Measurements from ENCODE around the gene WDR46. TPM values are rescaled to one million over a fixed set of nuclear protein-coding genes. Genes with fewer than 3 reads are reported as not detected.

WDR46 gene
- total and polyA plus RNA-seq, 2 of the 13 experiments (the other 11 are each of a cell fraction or from before 2014, with no cell fraction given) = 47.4 to 105 TPM

DNA sequence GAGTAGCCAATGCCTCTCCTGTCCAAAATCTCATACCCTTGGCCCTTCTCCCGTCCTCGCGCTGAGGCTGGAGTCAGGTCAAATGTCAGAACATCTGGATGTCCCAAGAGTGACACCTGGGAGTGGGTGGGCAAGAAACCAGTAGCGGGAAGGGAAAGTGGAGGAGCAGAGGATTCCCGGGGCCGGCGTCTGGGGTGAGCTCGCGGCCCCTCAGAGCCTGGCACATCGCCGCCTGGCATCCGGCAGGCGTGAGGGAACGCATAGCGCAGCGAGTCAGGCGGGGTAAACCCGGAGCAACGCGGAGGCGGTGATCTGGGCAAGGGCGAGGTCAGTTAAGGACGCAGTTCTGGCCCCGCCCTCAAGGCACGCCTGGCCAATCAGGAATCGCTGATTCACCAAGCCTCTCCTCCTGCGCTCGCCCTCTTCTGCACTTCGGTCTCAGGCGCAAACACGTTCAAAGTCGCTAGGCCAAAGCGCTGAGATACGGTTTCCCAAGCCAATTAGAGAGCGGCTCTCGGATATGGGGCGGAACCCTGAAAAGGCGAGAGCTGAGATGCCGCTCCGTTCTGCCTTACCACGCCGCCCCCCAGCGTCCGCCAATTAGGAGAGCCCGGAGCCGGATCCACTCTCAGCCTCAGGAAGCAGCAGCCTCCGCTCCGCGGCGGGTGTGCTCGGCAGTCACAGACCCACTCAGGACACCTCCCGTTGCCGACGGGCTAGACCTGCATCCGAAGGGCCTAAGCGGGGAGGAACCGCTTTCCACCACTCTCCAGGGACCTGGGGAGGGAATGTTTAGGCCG lies 39.9 kb downstream of the WDR46 start (continued):
- peak; percentile 65 for TF ChIP-seq DNMT3B (CRISPR knock-in tag; conservative IDR thresholded peaks at IDR 0.05)
- no peak for TF ChIP-seq EEA1 (CRISPR knock-in tag; IDR thresholded peaks at IDR 0.05; ENCODE audit: borderline replicate concordance)
- TF ChIP-seq, protein P1, sequence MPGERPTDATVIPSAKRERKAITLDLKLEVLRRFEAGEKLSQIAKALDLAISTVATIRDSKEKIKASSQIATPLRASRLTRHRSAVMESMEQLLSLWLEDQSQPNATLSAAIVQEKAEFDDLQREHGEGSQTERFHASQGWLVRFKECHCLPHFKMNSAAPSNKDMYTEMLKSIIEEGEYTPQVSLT (CRISPR knock-in tag; IDR thresholded peaks at IDR 0.05; ENCODE audit: borderline replicate concordance, low read depth) = no peak
- TF ChIP-seq, protein P2, sequence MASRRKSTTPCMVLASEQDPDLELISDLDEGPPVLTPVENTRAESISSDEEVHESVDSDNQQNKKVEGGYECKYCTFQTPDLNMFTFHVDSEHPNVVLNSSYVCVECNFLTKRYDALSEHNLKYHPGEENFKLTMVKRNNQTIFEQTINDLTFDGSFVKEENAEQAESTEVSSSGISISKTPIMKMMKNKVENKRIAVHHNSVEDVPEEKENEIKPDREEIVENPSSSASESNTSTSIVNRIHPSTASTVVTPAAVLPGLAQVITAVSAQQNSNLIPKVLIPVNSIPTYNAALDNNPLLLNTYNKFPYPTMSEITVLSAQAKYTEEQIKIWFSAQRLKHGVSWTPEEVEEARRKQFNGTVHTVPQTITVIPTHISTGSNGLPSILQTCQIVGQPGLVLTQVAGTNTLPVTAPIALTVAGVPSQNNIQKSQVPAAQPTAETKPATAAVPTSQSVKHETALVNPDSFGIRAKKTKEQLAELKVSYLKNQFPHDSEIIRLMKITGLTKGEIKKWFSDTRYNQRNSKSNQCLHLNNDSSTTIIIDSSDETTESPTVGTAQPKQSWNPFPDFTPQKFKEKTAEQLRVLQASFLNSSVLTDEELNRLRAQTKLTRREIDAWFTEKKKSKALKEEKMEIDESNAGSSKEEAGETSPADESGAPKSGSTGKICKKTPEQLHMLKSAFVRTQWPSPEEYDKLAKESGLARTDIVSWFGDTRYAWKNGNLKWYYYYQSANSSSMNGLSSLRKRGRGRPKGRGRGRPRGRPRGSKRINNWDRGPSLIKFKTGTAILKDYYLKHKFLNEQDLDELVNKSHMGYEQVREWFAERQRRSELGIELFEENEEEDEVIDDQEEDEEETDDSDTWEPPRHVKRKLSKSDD (CRISPR knock-in tag; IDR thresholded peaks at IDR 0.05; ENCODE audit: low read depth) = no peak
- TF ChIP-seq, protein P3, sequence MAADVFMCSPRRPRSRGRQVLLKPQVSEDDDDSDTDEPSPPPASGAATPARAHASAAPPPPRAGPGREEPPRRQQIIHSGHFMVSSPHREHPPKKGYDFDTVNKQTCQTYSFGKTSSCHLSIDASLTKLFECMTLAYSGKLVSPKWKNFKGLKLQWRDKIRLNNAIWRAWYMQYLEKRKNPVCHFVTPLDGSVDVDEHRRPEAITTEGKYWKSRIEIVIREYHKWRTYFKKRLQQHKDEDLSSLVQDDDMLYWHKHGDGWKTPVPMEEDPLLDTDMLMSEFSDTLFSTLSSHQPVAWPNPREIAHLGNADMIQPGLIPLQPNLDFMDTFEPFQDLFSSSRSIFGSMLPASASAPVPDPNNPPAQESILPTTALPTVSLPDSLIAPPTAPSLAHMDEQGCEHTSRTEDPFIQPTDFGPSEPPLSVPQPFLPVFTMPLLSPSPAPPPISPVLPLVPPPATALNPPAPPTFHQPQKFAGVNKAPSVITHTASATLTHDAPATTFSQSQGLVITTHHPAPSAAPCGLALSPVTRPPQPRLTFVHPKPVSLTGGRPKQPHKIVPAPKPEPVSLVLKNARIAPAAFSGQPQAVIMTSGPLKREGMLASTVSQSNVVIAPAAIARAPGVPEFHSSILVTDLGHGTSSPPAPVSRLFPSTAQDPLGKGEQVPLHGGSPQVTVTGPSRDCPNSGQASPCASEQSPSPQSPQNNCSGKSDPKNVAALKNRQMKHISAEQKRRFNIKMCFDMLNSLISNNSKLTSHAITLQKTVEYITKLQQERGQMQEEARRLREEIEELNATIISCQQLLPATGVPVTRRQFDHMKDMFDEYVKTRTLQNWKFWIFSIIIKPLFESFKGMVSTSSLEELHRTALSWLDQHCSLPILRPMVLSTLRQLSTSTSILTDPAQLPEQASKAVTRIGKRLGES (CRISPR knock-in tag; IDR thresholded peaks at IDR 0.05; ENCODE audit: borderline replicate concordance) = no peak; the same call in 1 of the 2 replicates
- no peak for TF ChIP-seq HOXA9 (CRISPR knock-in tag; IDR thresholded peaks at IDR 0.05; ENCODE audit: borderline replicate concordance)
- TF ChIP-seq EZH2 (conservative IDR thresholded peaks at IDR 0.05; ENCODE audit: low read depth, low read length) = no peak
- TF ChIP-seq ZNF652 (CRISPR knock-in tag; IDR thresholded peaks at IDR 0.05; ENCODE audit: borderline replicate concordance, low read depth) = no peak
- no peak; the same call in 1 of the 2 replicates for TF ChIP-seq ZNF891 (CRISPR knock-in tag; IDR thresholded peaks at IDR 0.05)
- peak; percentile 45 for TF ChIP-seq GABPA (IDR thresholded peaks at IDR 0.05; ENCODE audit: low read depth, low read length)
- TF ChIP-seq GABPA (CRISPR knock-in tag; IDR thresholded peaks at IDR 0.05; ENCODE audit: low read depth) = peak; percentile 82
- no peak for TF ChIP-seq ZNF674 (CRISPR knock-in tag; IDR thresholded peaks at IDR 0.05; ENCODE audit: low read depth)
- peak; percentile 64; the same call in 1 of the 2 replicates for TF ChIP-seq ZBTB7B (CRISPR knock-in tag; IDR thresholded peaks at IDR 0.05)
- TF ChIP-seq HDAC2 (CRISPR knock-in tag; IDR thresholded peaks at IDR 0.05) = peak; percentile 46; the same call in 1 of the 2 replicates
- TF ChIP-seq CENPX (CRISPR knock-in tag; IDR thresholded peaks at IDR 0.05) = no peak
- TF ChIP-seq SRSF4 (IDR thresholded peaks at IDR 0.05; ENCODE audit: low read depth, low read length, poor library complexity, severe bottlenecking) = peak; percentile 67
- TF ChIP-seq, protein P4, sequence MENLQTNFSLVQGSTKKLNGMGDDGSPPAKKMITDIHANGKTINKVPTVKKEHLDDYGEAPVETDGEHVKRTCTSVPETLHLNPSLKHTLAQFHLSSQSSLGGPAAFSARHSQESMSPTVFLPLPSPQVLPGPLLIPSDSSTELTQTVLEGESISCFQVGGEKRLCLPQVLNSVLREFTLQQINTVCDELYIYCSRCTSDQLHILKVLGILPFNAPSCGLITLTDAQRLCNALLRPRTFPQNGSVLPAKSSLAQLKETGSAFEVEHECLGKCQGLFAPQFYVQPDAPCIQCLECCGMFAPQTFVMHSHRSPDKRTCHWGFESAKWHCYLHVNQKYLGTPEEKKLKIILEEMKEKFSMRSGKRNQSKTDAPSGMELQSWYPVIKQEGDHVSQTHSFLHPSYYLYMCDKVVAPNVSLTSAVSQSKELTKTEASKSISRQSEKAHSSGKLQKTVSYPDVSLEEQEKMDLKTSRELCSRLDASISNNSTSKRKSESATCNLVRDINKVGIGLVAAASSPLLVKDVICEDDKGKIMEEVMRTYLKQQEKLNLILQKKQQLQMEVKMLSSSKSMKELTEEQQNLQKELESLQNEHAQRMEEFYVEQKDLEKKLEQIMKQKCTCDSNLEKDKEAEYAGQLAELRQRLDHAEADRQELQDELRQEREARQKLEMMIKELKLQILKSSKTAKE (CRISPR knock-in tag; IDR thresholded peaks at IDR 0.05; ENCODE audit: borderline replicate concordance) = no peak
- TF ChIP-seq PAWR (CRISPR knock-in tag; IDR thresholded peaks at IDR 0.05; ENCODE audit: borderline replicate concordance) = peak; percentile 90; the same call in 1 of the 2 replicates
- TF ChIP-seq ZNF263 (CRISPR knock-in tag; IDR thresholded peaks at IDR 0.05) = no peak
- peak; percentile 91 for TF ChIP-seq NFYC (CRISPR knock-in tag; IDR thresholded peaks at IDR 0.05)
- TF ChIP-seq ZNF749 (CRISPR knock-in tag; IDR thresholded peaks at IDR 0.05; ENCODE audit: borderline replicate concordance) = 0 out of 2 replicates have a peak, but pooled peaks have one; percentile 47
